M059J (cell line): ENCODE data around the gene LANCL3. TPM values are rescaled to one million over a fixed set of nuclear protein-coding genes. Genes with fewer than 3 reads are reported as not detected.

Experiments
- DNase-seq: peaks from one replicate; pipeline ENCODE4 v3.0.0-alpha.2; 2012; ENCODE audit warnings: low read depth
- total RNA-seq: library from RNA; depleted of rRNA; stranded (reverse); fragments of >200 nt; shearing (Covaris generic); gene quantifications from 2 replicates; pipeline ENCODE4 v1.2.3, GENCODE V29; 2014; rRNA removed

The LANCL3 gene
- total RNA-seq, 1 experiment from 2014 or later, result 0.67 TPM

GRCh38 chrX:37679888-37680287 lies 108.4 kb downstream of the LANCL3 start:
- no peak for DNase-seq

- DNase-seq, result no peak
Measured at GRCh38 chrX:37684426-37684825, 113.0 kb downstream of the LANCL3 start.

- no peak for DNase-seq
Measured at GRCh38 chrX:37684973-37685372, 113.5 kb downstream of the LANCL3 start.

GRCh38 chrX:37685381-37686359 lies 114.2 kb downstream of the LANCL3 start, which contains the start of gene XK:
XK (plus strand) TSS chrX:37685791; CDS start chrX:37685962, 171 bp downstream.
- peak; percentile 69 for DNase-seq

- no peak for DNase-seq
Measured at GRCh38 chrX:37686369-37686995, 115.0 kb downstream of the LANCL3 start.

- DNase-seq, result no peak
Measured at GRCh38 chrX:37686996-37687395, 115.5 kb downstream of the LANCL3 start.

- DNase-seq, result no peak
Measured at GRCh38 chrX:37690119-37690518, 118.7 kb downstream of the LANCL3 start.

- peak; percentile 22 for DNase-seq
Measured at GRCh38 chrX:37692918-37693317, 121.5 kb downstream of the LANCL3 start.

GRCh38 chrX:37697169-37697760 lies 125.8 kb downstream of the LANCL3 start:
- no peak for DNase-seq

- no peak for DNase-seq
Measured at GRCh38 chrX:37701588-37701987, 130.1 kb downstream of the LANCL3 start.

GRCh38 chrX:37711991-37712390 lies 140.5 kb downstream of the LANCL3 start:
- no peak for DNase-seq

- peak; percentile 26 for DNase-seq
Measured at GRCh38 chrX:37712458-37712857, 141.0 kb downstream of the LANCL3 start.

- DNase-seq, result no peak
Measured at GRCh38 chrX:37714479-37714878, 143.0 kb downstream of the LANCL3 start.

GRCh38 chrX:37716602-37717001 lies 145.1 kb downstream of the LANCL3 start:
- no peak for DNase-seq

- no peak for DNase-seq
Measured at GRCh38 chrX:37717708-37718107, 146.2 kb downstream of the LANCL3 start.

- DNase-seq, result no peak
Measured at GRCh38 chrX:37722595-37722994, 151.1 kb downstream of the LANCL3 start.

GRCh38 chrX:37726346-37726745 lies 154.9 kb downstream of the LANCL3 start:
- no peak for DNase-seq

Other genes starting within 250 kb of the LANCL3 start
- gene PRRG1, start 222.3 kb upstream of the LANCL3 start, total RNA-seq, result 14.9 and 18.4 TPM in 2 replicates
- gene XK, start 114.1 kb downstream of the LANCL3 start, total RNA-seq, result 1.3 and 1.6 TPM in 2 replicates
- gene CYBB, start 208.4 kb downstream of the LANCL3 start, total RNA-seq, result 0.07 TPM in 1 of 2 replicates, not detected in the other